Bronchial epithelial cell (primary cell): ENCODE measurements around the gene EI24. TPM values are rescaled to one million over a fixed set of nuclear protein-coding genes. Genes with fewer than 3 reads are reported as not detected.

Source experiments
- DNase-seq: peaks from one replicate; pipeline ENCODE4 v3.0.0-alpha.2; 2010; ENCODE audit warnings: low read depth
- FAIRE-seq: peaks from 2 replicates; lab custom pipeline; 2011; peaks lifted over from hg19 to GRCh38; lab: Jason Lieb, UNC
- H3K27me3 ChIP-seq: 2 replicates; pipeline ENCODE4 v1.5.1; 2011; ENCODE audit warnings: low read length; ENCODE audit not compliant: control insufficient read depth, insufficient read depth
- H3K36me3 ChIP-seq: 2 replicates; pipeline ENCODE4 v1.5.1; 2011; ENCODE audit warnings: low read length; ENCODE audit not compliant: control insufficient read depth, insufficient read depth
- H3K4me3 ChIP-seq: 2 replicates; pipeline ENCODE4 v1.5.1; 2011; ENCODE audit warnings: mild to moderate bottlenecking, low read depth, low read length, control low read depth
- CTCF ChIP-seq: IDR thresholded peaks from 2 replicates; pipeline ENCODE4 v1.5.1; 2011; ENCODE audit warnings: mild to moderate bottlenecking, moderate library complexity, low read length, control low read depth, inconsistent platforms; ENCODE audit not compliant: insufficient read depth, severe bottlenecking
- total RNA-seq: library from RNA; depleted of rRNA; stranded (reverse); fragments of >200 nt; gene quantifications from 2 replicates; pipeline ENCODE4 v1.2.1, GENCODE V29; 2014

Gene EI24
- total RNA-seq, 1 donor from 2014 or later = 179 TPM

- DNase-seq = peak; percentile 98
- no peak for TF ChIP-seq CTCF
- Histone ChIP-seq H3K36me3 (peaks cover 3% of the 10 kb centered on the region), H3K4me3 (peak within 1 kb of the TSS; percentile 86), H3K27me3 (no peaks in the 10 kb centered on the region)
- peak; percentile 7 for FAIRE-seq
These were observed 23.2 kb downstream of the EI24 start, which contains the start of gene STT3A for GRCh38 chr11:125592305-125593113. TSS of gene STT3A (plus strand) at chr11:125592852. CDS start at chr11:125595916, 3,064 bp downstream.

GRCh38 chr11:125593114-125593820 lies 24.0 kb downstream of the EI24 start:
- DNase-seq (peak; percentile 30), FAIRE-seq (no peak)
- TF ChIP-seq CTCF = no peak
- H3K27me3 ChIP-seq = no peaks in the 10 kb centered on the region
- H3K4me3 ChIP-seq = peak overlapping the region; percentile 86
- peaks cover 3% of the 10 kb centered on the region for H3K36me3 ChIP-seq

GRCh38 chr11:125594958-125595357 lies 25.7 kb downstream of the EI24 start:
- no peaks in the 10 kb centered on the region for H3K27me3 ChIP-seq
- DNase-seq (no peak), FAIRE-seq (no peak)
- TF ChIP-seq CTCF = no peak
- H3K4me3 ChIP-seq = no peak overlapping the region
- peaks cover 3% of the 10 kb centered on the region for H3K36me3 ChIP-seq

GRCh38 chr11:125600663-125601062 lies 31.4 kb downstream of the EI24 start:
- DNase-seq (no peak), FAIRE-seq (no peak)
- TF ChIP-seq CTCF = no peak
- no peak overlapping the region for H3K4me3 ChIP-seq
- H3K27me3 ChIP-seq = no peaks in the 10 kb centered on the region
- H3K36me3 ChIP-seq = peaks cover 14% of the 10 kb centered on the region

GRCh38 chr11:125603207-125603606 lies 33.9 kb downstream of the EI24 start:
- Histone ChIP-seq H3K4me3 (no peak overlapping the region), H3K36me3 (peaks cover 21% of the 10 kb centered on the region), H3K27me3 (no peaks in the 10 kb centered on the region)
- FAIRE-seq (no peak), DNase-seq (no peak)
- TF ChIP-seq CTCF = no peak
